ENCODE measurements around the gene DZIP3. TPM values are rescaled to one million over a fixed set of nuclear protein-coding genes. Genes with fewer than 3 reads are reported as not detected.
"Not testable (repeated sequence)": the region's sequence is repeated elsewhere in the genome, so short reads cannot be mapped to it uniquely, and the experiment has no call there.

DZIP3 gene
- polyA plus RNA-seq, 4 donors = 0.54 to 13.2 (median 2.0) TPM

- FAIRE-seq = no peak
- DNase-seq = no peak
- no peaks in the 10 kb centered on the region for H3K27me3 ChIP-seq (ENCODE audit: control insufficient read depth in 3 of 3, insufficient read depth in 3 of 3, low read length in 3 of 3)
- H3K9me3 ChIP-seq (ENCODE audit: control insufficient read depth in 2 of 2, insufficient read depth in 1 of 2, low read depth in 1 of 2, low read length in 1 of 2) = no peaks in the 10 kb centered on the region
- H3K36me3 ChIP-seq (ENCODE audit: control insufficient read depth in 3 of 3, insufficient read depth in 2 of 3, low read depth in 1 of 3, low read length in 3 of 3) = no peaks in the 10 kb centered on the region
- WGBS, 3 donors = 95 to 98% (median 97%) methylated on average over 3 of the region's 3 CpGs
- no peaks in the 10 kb centered on the region for H3K4me1 ChIP-seq (ENCODE audit: control insufficient read depth in 3 of 3, insufficient read depth in 2 of 3, low read depth in 1 of 3, low read length in 2 of 3)
- H3K4me3 ChIP-seq (ENCODE audit: low read depth in 1 of 3, low read length in 3 of 3) = no peak overlapping the region
- H3K27ac ChIP-seq (ENCODE audit: low read depth in 1 of 3, low read length in 2 of 3) = no peak overlapping the region
Observed at GRCh38 chr3:108642526-108642925, 53.0 kb downstream of the DZIP3 start.

GRCh38 chr3:108645364-108645763 is 55.8 kb downstream of the DZIP3 start:
- Histone ChIP-seq H3K27ac (ENCODE audit: low read depth in 1 of 3, low read length in 2 of 3) (no peak overlapping the region), H3K36me3 (ENCODE audit: control insufficient read depth in 3 of 3, insufficient read depth in 2 of 3, low read depth in 1 of 3, low read length in 3 of 3) (no peaks in the 10 kb centered on the region), H3K27me3 (ENCODE audit: control insufficient read depth in 3 of 3, insufficient read depth in 3 of 3, low read length in 3 of 3) (no peaks in the 10 kb centered on the region), H3K4me3 (ENCODE audit: low read depth in 1 of 3, low read length in 3 of 3) (no peak overlapping the region), H3K4me1 (ENCODE audit: control insufficient read depth in 3 of 3, insufficient read depth in 2 of 3, low read depth in 1 of 3, low read length in 2 of 3) (no peaks in the 10 kb centered on the region), H3K9me3 (ENCODE audit: control insufficient read depth in 2 of 2, insufficient read depth in 1 of 2, low read depth in 1 of 2, low read length in 1 of 2) (no peaks in the 10 kb centered on the region)
- no peak for FAIRE-seq
- WGBS, 3 donors = 81 to 89% (median 88%) methylated on average over 1 of the region's 1 CpG
- no peak for DNase-seq

GRCh38 chr3:108655664-108656063 is 66.1 kb downstream of the DZIP3 start:
- H3K4me3 ChIP-seq (ENCODE audit: low read depth in 1 of 3, low read length in 3 of 3); H3K27ac ChIP-seq (ENCODE audit: low read depth in 1 of 3, low read length in 2 of 3); H3K9me3 ChIP-seq (ENCODE audit: control insufficient read depth in 2 of 2, insufficient read depth in 1 of 2, low read depth in 1 of 2, low read length in 1 of 2); FAIRE-seq; H3K27me3 ChIP-seq (ENCODE audit: control insufficient read depth in 3 of 3, insufficient read depth in 3 of 3, low read length in 3 of 3); H3K4me1 ChIP-seq (ENCODE audit: control insufficient read depth in 3 of 3, insufficient read depth in 2 of 3, low read depth in 1 of 3, low read length in 2 of 3); DNase-seq; H3K36me3 ChIP-seq (ENCODE audit: control insufficient read depth in 3 of 3, insufficient read depth in 2 of 3, low read depth in 1 of 3, low read length in 3 of 3): not testable (repeated sequence)
- 96% methylated on average over 15 of the region's 15 CpGs for WGBS, 3 donors

GRCh38 chr3:108661699-108662098 is 72.2 kb downstream of the DZIP3 start:
- Histone ChIP-seq H3K36me3 (ENCODE audit: control insufficient read depth in 3 of 3, insufficient read depth in 2 of 3, low read depth in 1 of 3, low read length in 3 of 3) (peaks cover 0 to 3% (median 0%) of the 10 kb centered on the region in 3 donors), H3K4me3 (ENCODE audit: low read depth in 1 of 3, low read length in 3 of 3) (no peak overlapping the region), H3K9me3 (ENCODE audit: control insufficient read depth in 2 of 2, insufficient read depth in 1 of 2, low read depth in 1 of 2, low read length in 1 of 2) (no peaks in the 10 kb centered on the region), H3K27ac (ENCODE audit: low read depth in 1 of 3, low read length in 2 of 3) (no peak overlapping the region), H3K27me3 (ENCODE audit: control insufficient read depth in 3 of 3, insufficient read depth in 3 of 3, low read length in 3 of 3) (no peaks in the 10 kb centered on the region), H3K4me1 (ENCODE audit: control insufficient read depth in 3 of 3, insufficient read depth in 2 of 3, low read depth in 1 of 3, low read length in 2 of 3) (no peaks in the 10 kb centered on the region)
- 66 to 75% (median 73%) methylated on average over 2 of the region's 2 CpGs for WGBS, 3 donors
- DNase-seq (no peak), FAIRE-seq (no peak)

GRCh38 chr3:108662142-108662738 is 72.7 kb downstream of the DZIP3 start:
- peak; percentile 64 to 73 for DNase-seq
- no peaks in the 10 kb centered on the region for H3K9me3 ChIP-seq (ENCODE audit: control insufficient read depth in 2 of 2, insufficient read depth in 1 of 2, low read depth in 1 of 2, low read length in 1 of 2)
- H3K36me3 ChIP-seq (ENCODE audit: control insufficient read depth in 3 of 3, insufficient read depth in 2 of 3, low read depth in 1 of 3, low read length in 3 of 3) = peaks cover 0 to 3% (median 0%) of the 10 kb centered on the region in 3 donors
- H3K27ac ChIP-seq (ENCODE audit: low read depth in 1 of 3, low read length in 2 of 3) = no peak overlapping the region
- no peaks in the 10 kb centered on the region for H3K27me3 ChIP-seq (ENCODE audit: control insufficient read depth in 3 of 3, insufficient read depth in 3 of 3, low read length in 3 of 3)
- no peak overlapping the region for H3K4me3 ChIP-seq (ENCODE audit: low read depth in 1 of 3, low read length in 3 of 3)
- H3K4me1 ChIP-seq (ENCODE audit: control insufficient read depth in 3 of 3, insufficient read depth in 2 of 3, low read depth in 1 of 3, low read length in 2 of 3) = no peaks in the 10 kb centered on the region
- WGBS, 3 donors = 11 to 20% (median 15%) methylated on average over 6 of the region's 6 CpGs
- peak; percentile 41 for FAIRE-seq

- peaks cover 0 to 3% (median 0%) of the 10 kb centered on the region in 3 donors for H3K36me3 ChIP-seq (ENCODE audit: control insufficient read depth in 3 of 3, insufficient read depth in 2 of 3, low read depth in 1 of 3, low read length in 3 of 3)
- no peak for DNase-seq
- H3K4me1 ChIP-seq (ENCODE audit: control insufficient read depth in 3 of 3, insufficient read depth in 2 of 3, low read depth in 1 of 3, low read length in 2 of 3) = no peaks in the 10 kb centered on the region
- no peak for FAIRE-seq
- H3K27ac ChIP-seq (ENCODE audit: low read depth in 1 of 3, low read length in 2 of 3) = no peak overlapping the region
- no peak overlapping the region for H3K4me3 ChIP-seq (ENCODE audit: low read depth in 1 of 3, low read length in 3 of 3)
- no peaks in the 10 kb centered on the region for H3K9me3 ChIP-seq (ENCODE audit: control insufficient read depth in 2 of 2, insufficient read depth in 1 of 2, low read depth in 1 of 2, low read length in 1 of 2)
- 94 to 97% (median 96%) methylated on average over 1 of the region's 1 CpG for WGBS, 3 donors
- no peaks in the 10 kb centered on the region for H3K27me3 ChIP-seq (ENCODE audit: control insufficient read depth in 3 of 3, insufficient read depth in 3 of 3, low read length in 3 of 3)
Observed at GRCh38 chr3:108664266-108664665, 74.7 kb downstream of the DZIP3 start.

- Histone ChIP-seq H3K27me3 (ENCODE audit: control insufficient read depth in 3 of 3, insufficient read depth in 3 of 3, low read length in 3 of 3) (no peaks in the 10 kb centered on the region), H3K9me3 (ENCODE audit: control insufficient read depth in 2 of 2, insufficient read depth in 1 of 2, low read depth in 1 of 2, low read length in 1 of 2) (no peaks in the 10 kb centered on the region), H3K4me1 (ENCODE audit: control insufficient read depth in 3 of 3, insufficient read depth in 2 of 3, low read depth in 1 of 3, low read length in 2 of 3) (no peaks in the 10 kb centered on the region), H3K27ac (ENCODE audit: low read depth in 1 of 3, low read length in 2 of 3) (no peak overlapping the region), H3K36me3 (ENCODE audit: control insufficient read depth in 3 of 3, insufficient read depth in 2 of 3, low read depth in 1 of 3, low read length in 3 of 3) (peaks cover 0 to 3% (median 0%) of the 10 kb centered on the region in 3 donors), H3K4me3 (ENCODE audit: low read depth in 1 of 3, low read length in 3 of 3) (no peak overlapping the region)
- FAIRE-seq (no peak), DNase-seq (no peak)
- 0% methylated on average over 1 of the region's 1 CpG for WGBS, 3 donors
Observed at GRCh38 chr3:108667312-108667711, 77.8 kb downstream of the DZIP3 start.

GRCh38 chr3:108669208-108669607 is 79.7 kb downstream of the DZIP3 start:
- Histone ChIP-seq H3K9me3 (ENCODE audit: control insufficient read depth in 2 of 2, insufficient read depth in 1 of 2, low read depth in 1 of 2, low read length in 1 of 2) (no peaks in the 10 kb centered on the region), H3K27me3 (ENCODE audit: control insufficient read depth in 3 of 3, insufficient read depth in 3 of 3, low read length in 3 of 3) (no peaks in the 10 kb centered on the region), H3K36me3 (ENCODE audit: control insufficient read depth in 3 of 3, insufficient read depth in 2 of 3, low read depth in 1 of 3, low read length in 3 of 3) (peaks cover 0 to 3% (median 0%) of the 10 kb centered on the region in 3 donors), H3K4me3 (ENCODE audit: low read depth in 1 of 3, low read length in 3 of 3) (no peak overlapping the region), H3K27ac (ENCODE audit: low read depth in 1 of 3, low read length in 2 of 3) (no peak overlapping the region), H3K4me1 (ENCODE audit: control insufficient read depth in 3 of 3, insufficient read depth in 2 of 3, low read depth in 1 of 3, low read length in 2 of 3) (no peaks in the 10 kb centered on the region)
- DNase-seq (no peak), FAIRE-seq (no peak)

GRCh38 chr3:108672701-108673100 is 83.2 kb downstream of the DZIP3 start:
- Histone ChIP-seq H3K36me3 (ENCODE audit: control insufficient read depth in 3 of 3, insufficient read depth in 2 of 3, low read depth in 1 of 3, low read length in 3 of 3) (peaks cover 0 to 3% (median 0%) of the 10 kb centered on the region in 3 donors), H3K9me3 (ENCODE audit: control insufficient read depth in 2 of 2, insufficient read depth in 1 of 2, low read depth in 1 of 2, low read length in 1 of 2) (no peaks in the 10 kb centered on the region), H3K27ac (ENCODE audit: low read depth in 1 of 3, low read length in 2 of 3) (no peak overlapping the region), H3K4me1 (ENCODE audit: control insufficient read depth in 3 of 3, insufficient read depth in 2 of 3, low read depth in 1 of 3, low read length in 2 of 3) (no peaks in the 10 kb centered on the region), H3K27me3 (ENCODE audit: control insufficient read depth in 3 of 3, insufficient read depth in 3 of 3, low read length in 3 of 3) (no peaks in the 10 kb centered on the region), H3K4me3 (ENCODE audit: low read depth in 1 of 3, low read length in 3 of 3) (no peak overlapping the region)
- DNase-seq (no peak), FAIRE-seq (no peak)

All from small intestine (tissue), 7 donors.